Peyer's patch (tissue), 4 donors: ENCODE measurements around the gene FAF2.

Experiments used
- CTCF ChIP-seq, 6 experiments: fragments of 450-650 bp in 4 of 6; fragments of 200-600 bp in 2 of 6; sonication (generic) in 1 of 6; IDR thresholded peaks; one replicate each; pipeline ENCODE4 v1.5.1; 2017 to 2019; ENCODE audit warnings: antibody characterized with exemption in 6 of 6, mild to moderate bottlenecking in 3 of 6, moderate library complexity in 1 of 6
- POLR2A ChIP-seq, 2 donors: fragments of 450-650 bp; IDR thresholded peaks; one replicate each; pipeline ENCODE4 v1.5.1; 2017; ENCODE audit warnings: antibody characterized with exemption in 2 of 2, mild to moderate bottlenecking in 2 of 2, moderate library complexity in 2 of 2

- TF ChIP-seq CTCF (IDR thresholded peaks at IDR 0.05) (no peak), POLR2A (IDR thresholded peaks at IDR 0.05) (no peak)
Measured at GRCh38 chr5:176441921-176442323, 6.3 kb upstream of the FAF2 start.
